ENCODE data around the gene DNAI4. TPM values are rescaled to one million over a fixed set of nuclear protein-coding genes. Genes with fewer than 3 reads are reported as not detected.

The DNAI4 gene
- total RNA-seq, 2 donors from 2014 or later = 11.4 to 12.8 TPM

DNA sequence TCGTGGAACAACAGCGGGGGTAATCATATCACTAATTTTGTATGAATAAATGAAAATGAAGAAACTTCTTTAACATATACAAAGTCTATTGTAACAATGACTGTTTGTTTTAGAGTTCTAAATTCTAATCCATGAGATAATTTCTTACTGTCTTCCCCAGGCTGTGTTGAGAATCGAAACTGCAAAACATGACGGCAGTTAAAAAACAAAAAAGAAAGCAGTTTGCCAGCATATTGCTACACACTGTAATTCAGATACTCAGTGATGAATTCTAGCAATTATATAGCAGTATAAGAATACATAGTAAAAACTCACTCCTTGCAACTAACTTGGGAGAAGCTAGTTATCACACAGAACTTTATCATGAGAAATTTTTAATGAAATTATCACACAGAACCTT, 145.7 kb downstream of the DNAI4 start:
- no peak overlapping the region for H3K9ac ChIP-seq (ENCODE audit: low read depth in 2 of 2, low read length in 2 of 2)
- no peak for DNase-seq
- no peak overlapping the region for H3K4me3 ChIP-seq
- no peak overlapping the region for H3K27ac ChIP-seq
- no peaks in the 10 kb centered on the region for H3K9me3 ChIP-seq
- intact Hi-C loops (cut with DNase I) = no loop called here
- H3K4me1 ChIP-seq = no peaks in the 10 kb centered on the region
- no peaks in the 10 kb centered on the region for H3K36me3 ChIP-seq
- TF ChIP-seq, protein P1, sequence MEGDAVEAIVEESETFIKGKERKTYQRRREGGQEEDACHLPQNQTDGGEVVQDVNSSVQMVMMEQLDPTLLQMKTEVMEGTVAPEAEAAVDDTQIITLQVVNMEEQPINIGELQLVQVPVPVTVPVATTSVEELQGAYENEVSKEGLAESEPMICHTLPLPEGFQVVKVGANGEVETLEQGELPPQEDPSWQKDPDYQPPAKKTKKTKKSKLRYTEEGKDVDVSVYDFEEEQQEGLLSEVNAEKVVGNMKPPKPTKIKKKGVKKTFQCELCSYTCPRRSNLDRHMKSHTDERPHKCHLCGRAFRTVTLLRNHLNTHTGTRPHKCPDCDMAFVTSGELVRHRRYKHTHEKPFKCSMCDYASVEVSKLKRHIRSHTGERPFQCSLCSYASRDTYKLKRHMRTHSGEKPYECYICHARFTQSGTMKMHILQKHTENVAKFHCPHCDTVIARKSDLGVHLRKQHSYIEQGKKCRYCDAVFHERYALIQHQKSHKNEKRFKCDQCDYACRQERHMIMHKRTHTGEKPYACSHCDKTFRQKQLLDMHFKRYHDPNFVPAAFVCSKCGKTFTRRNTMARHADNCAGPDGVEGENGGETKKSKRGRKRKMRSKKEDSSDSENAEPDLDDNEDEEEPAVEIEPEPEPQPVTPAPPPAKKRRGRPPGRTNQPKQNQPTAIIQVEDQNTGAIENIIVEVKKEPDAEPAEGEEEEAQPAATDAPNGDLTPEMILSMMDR (IDR thresholded peaks at IDR 0.05) = no peak
- H3K27me3 ChIP-seq = no peaks in the 10 kb centered on the region

DNA sequence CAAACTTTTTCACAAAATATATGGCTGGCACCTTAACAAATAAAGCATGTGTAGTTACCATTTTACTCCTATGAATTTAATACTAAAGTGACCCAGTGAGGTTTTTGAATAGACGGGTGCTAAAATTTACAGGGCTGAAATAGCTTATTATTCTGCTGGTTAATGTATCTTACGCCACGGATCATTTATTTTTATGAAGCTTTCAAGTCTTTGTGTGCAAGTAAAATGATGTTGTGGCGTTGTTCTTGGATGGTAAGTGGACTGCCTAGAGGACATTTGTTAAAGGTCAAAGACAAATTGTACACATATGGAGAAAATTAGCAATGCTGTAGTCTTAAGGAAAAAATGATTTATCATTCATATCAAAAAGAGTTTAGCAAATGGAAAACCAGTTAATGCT, 146.4 kb downstream of the DNAI4 start:
- Histone ChIP-seq H3K9ac (ENCODE audit: low read depth in 2 of 2, low read length in 2 of 2) (no peak overlapping the region), H3K9me3 (no peaks in the 10 kb centered on the region), H3K36me3 (no peaks in the 10 kb centered on the region), H3K27me3 (no peaks in the 10 kb centered on the region), H3K27ac (no peak overlapping the region), H3K4me1 (no peaks in the 10 kb centered on the region), H3K4me3 (no peak overlapping the region)
- TF ChIP-seq, protein P1 (IDR thresholded peaks at IDR 0.05) = no peak
- no peak for DNase-seq
- intact Hi-C loops (cut with DNase I) = no loop called here

DNA sequence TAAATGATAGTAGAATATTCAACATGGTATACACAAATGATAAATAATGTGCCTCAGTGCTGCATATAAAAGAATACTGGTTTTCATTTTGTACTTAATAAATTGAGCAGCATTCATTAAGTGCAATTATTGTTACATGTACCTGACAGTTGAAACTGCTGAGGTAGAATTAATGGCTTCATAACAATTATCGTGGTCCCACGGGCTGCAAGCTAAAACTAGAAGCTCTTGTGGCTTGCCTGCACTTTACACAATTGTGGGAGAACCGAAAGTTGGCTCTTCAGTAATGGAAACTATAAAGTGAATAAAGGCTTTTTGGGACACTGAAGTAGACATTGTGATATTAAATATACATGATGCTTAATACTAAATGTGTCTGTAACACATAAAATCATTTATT, 146.8 kb downstream of the DNAI4 start:
- no peaks in the 10 kb centered on the region for H3K4me1 ChIP-seq
- no peak for DNase-seq
- H3K4me3 ChIP-seq = no peak overlapping the region
- H3K9me3 ChIP-seq = no peaks in the 10 kb centered on the region
- H3K27ac ChIP-seq = no peak overlapping the region
- no peak overlapping the region for H3K9ac ChIP-seq (ENCODE audit: low read depth in 2 of 2, low read length in 2 of 2)
- TF ChIP-seq, protein P1 (IDR thresholded peaks at IDR 0.05) = no peak
- no peaks in the 10 kb centered on the region for H3K27me3 ChIP-seq
- no peaks in the 10 kb centered on the region for H3K36me3 ChIP-seq
- intact Hi-C loops (cut with DNase I) = no loop called here

DNA sequence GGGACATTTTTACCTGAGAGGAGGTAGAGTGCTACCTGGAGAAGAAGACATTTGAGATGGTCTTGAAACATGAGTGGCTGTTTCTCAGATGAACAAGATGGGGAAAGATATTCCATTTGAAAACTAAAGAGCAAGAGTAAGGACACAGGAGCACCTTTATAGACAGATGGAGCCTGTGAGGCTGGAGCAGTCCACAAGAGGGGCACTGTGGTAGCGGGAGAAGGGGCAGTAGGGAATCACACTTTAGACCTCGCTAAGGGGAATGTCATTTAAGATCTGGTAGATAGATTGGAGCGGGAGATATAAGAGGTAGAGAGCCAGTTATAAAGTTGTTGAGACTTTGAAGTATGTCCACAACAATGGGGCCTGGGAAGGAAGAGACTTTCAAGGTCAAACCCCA, 149.0 kb downstream of the DNAI4 start:
- no peak for DNase-seq
- no peaks in the 10 kb centered on the region for H3K27me3 ChIP-seq
- intact Hi-C loops (cut with DNase I) = no loop called here
- H3K9ac ChIP-seq (ENCODE audit: low read depth in 2 of 2, low read length in 2 of 2) = no peak overlapping the region
- no peak overlapping the region for H3K4me3 ChIP-seq
- TF ChIP-seq, protein P1 (IDR thresholded peaks at IDR 0.05) = no peak
- no peaks in the 10 kb centered on the region for H3K36me3 ChIP-seq
- no peaks in the 10 kb centered on the region for H3K4me1 ChIP-seq
- no peak overlapping the region for H3K27ac ChIP-seq
- H3K9me3 ChIP-seq = no peaks in the 10 kb centered on the region

DNA sequence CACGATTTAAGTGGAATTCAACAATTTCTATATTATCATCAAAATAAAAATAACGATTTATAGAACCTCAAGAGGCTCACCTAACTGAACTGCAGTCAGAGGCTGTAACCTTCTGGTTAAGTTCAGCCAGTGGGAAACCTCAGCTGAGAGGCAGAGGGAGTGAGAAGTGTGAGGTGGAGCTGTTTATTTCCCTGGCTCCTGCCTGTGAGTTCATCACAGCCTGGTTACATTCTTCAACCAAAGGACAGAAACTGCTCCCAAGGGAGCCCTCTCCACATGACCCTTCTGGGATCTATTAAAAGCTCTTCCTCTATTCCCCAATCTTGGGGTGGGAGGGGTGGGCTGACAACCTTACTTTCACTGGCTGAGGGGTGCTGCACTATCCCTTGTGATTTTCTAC, 150.2 kb downstream of the DNAI4 start:
- H3K9me3 ChIP-seq = no peaks in the 10 kb centered on the region
- intact Hi-C loops (cut with DNase I) = no loop called here
- H3K4me3 ChIP-seq = no peak overlapping the region
- H3K4me1 ChIP-seq = no peaks in the 10 kb centered on the region
- no peaks in the 10 kb centered on the region for H3K27me3 ChIP-seq
- TF ChIP-seq, protein P1 (IDR thresholded peaks at IDR 0.05) = no peak
- DNase-seq = no peak
- H3K36me3 ChIP-seq = no peaks in the 10 kb centered on the region
- H3K27ac ChIP-seq = no peak overlapping the region
- no peak overlapping the region for H3K9ac ChIP-seq (ENCODE audit: low read depth in 2 of 2, low read length in 2 of 2)

DNA sequence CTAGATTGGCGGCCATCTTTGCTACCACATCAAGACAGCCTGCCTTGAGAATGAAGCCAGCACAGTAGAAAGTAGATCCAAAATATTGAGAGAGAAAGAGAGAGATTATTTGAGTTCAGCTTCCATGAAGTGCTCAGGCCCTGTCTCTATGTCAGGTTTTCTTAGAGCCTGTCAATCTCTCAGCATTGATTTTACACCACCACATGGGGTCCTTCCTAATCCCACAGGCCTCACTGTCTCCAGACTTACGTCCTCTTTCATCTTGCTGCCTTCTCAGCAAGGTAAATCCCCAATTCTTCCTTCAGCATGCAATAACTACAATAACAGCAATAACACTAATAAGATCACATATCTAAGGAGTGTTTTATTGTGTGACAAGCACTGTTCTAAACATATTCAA, 151.4 kb downstream of the DNAI4 start:
- no peak overlapping the region for H3K4me3 ChIP-seq
- H3K27me3 ChIP-seq = no peaks in the 10 kb centered on the region
- DNase-seq = no peak
- no peaks in the 10 kb centered on the region for H3K4me1 ChIP-seq
- no peak overlapping the region for H3K9ac ChIP-seq (ENCODE audit: low read depth in 2 of 2, low read length in 2 of 2)
- TF ChIP-seq, protein P1 (IDR thresholded peaks at IDR 0.05) = no peak
- intact Hi-C loops (cut with DNase I) = no loop called here
- no peaks in the 10 kb centered on the region for H3K36me3 ChIP-seq
- H3K27ac ChIP-seq = no peak overlapping the region
- H3K9me3 ChIP-seq = no peaks in the 10 kb centered on the region
